MM.1S (cell line): ENCODE results near the gene NAA10.
A peak's percentile ranks its signal among the peaks of the same experiment; 100 is the strongest.

Experiments
- DNase-seq: peaks from one replicate; pipeline ENCODE4 v3.0.0-alpha.2; 2015
- H2AFZ ChIP-seq: fragments of 300-600 bp; sonication (generic); 2 replicates; pipeline ENCODE4 v1.6.0; 2016; ENCODE audit warnings: antibody characterized with exemption, low read length
- H3F3A ChIP-seq: fragments of 300-600 bp; sonication (generic); 2 replicates; pipeline ENCODE4 v1.6.1; 2016; ENCODE audit warnings: mild to moderate bottlenecking, antibody characterized with exemption, low read length, moderate library complexity, mixed read lengths; ENCODE audit not compliant: insufficient read depth
- H3K27ac ChIP-seq: fragments of 300-600 bp; sonication (generic); 2 replicates; pipeline ENCODE4 v1.5.1; 2016; ENCODE audit warnings: mild to moderate bottlenecking, low read length
- H3K27me3 ChIP-seq: fragments of 300-600 bp; sonication (generic); replicated peaks from 2 replicates; pipeline ENCODE4 v1.6.0; 2016; ENCODE audit warnings: low read length; ENCODE audit not compliant: insufficient read depth
- H3K36me3 ChIP-seq: fragments of 300-600 bp; sonication (generic); replicated peaks from 2 replicates; pipeline ENCODE4 v1.6.1; 2016; ENCODE audit warnings: mild to moderate bottlenecking, low read length, mixed read lengths; ENCODE audit not compliant: insufficient read depth
- H3K4me1 ChIP-seq: fragments of 300-600 bp; sonication (generic); 2 replicates; pipeline ENCODE4 v1.6.1; 2016; ENCODE audit warnings: low read length, mixed read lengths
- H3K4me2 ChIP-seq: fragments of 300-600 bp; sonication (generic); 2 replicates; pipeline ENCODE4 v1.6.0; 2016; ENCODE audit warnings: low read depth, low read length
- H3K4me3 ChIP-seq: fragments of 300-600 bp; sonication (generic); 2 replicates; pipeline ENCODE4 v1.5.1; 2016; ENCODE audit warnings: low read length, mixed read lengths
- H3K79me2 ChIP-seq: fragments of 300-600 bp; sonication (generic); 2 replicates; pipeline ENCODE4 v1.6.1; 2016; ENCODE audit warnings: mixed run types, low read length, mixed read lengths
- H3K9ac ChIP-seq: fragments of 300-600 bp; sonication (generic); 2 replicates; pipeline ENCODE4 v1.6.1; 2016; ENCODE audit warnings: low read length, mixed read lengths
- H3K9me2 ChIP-seq: fragments of 300-600 bp; sonication (generic); replicated peaks from 2 replicates; pipeline ENCODE4 v1.6.1; 2016; ENCODE audit warnings: mild to moderate bottlenecking, low read length, mixed read lengths; ENCODE audit not compliant: insufficient read depth
- H3K9me3 ChIP-seq: fragments of 300-600 bp; sonication (generic); replicated peaks from 2 replicates; pipeline ENCODE4 v1.6.1; 2016; ENCODE audit warnings: mild to moderate bottlenecking, low read length, mixed read lengths; ENCODE audit not compliant: insufficient read depth
- H4K20me1 ChIP-seq: fragments of 300-600 bp; sonication (generic); 2 replicates; pipeline ENCODE4 v1.6.1; 2016; ENCODE audit warnings: mild to moderate bottlenecking, low read length, moderate library complexity, mixed read lengths; ENCODE audit not compliant: insufficient read depth
- EZH2 ChIP-seq: fragments of 300-600 bp; sonication (generic); optimal IDR thresholded peaks from 2 replicates; pipeline ENCODE3; 2017; ENCODE audit warnings: low read depth, mild to moderate bottlenecking, antibody characterized with exemption, low read length, mixed read lengths
- EZH2phosphoT487 ChIP-seq: fragments of 300-600 bp; sonication (generic); IDR thresholded peaks from 2 replicates; pipeline ENCODE4 v1.6.1; 2018; ENCODE audit warnings: antibody characterized with exemption, low read length
- TF ChIP-seq, protein P1 (sequence below): fragments of 300-600 bp; sonication (generic); IDR thresholded peaks from 2 replicates; pipeline ENCODE4 v1.5.1; 2016; ENCODE audit warnings: antibody characterized with exemption, low read length, mixed read lengths

Gene NAA10

DNA sequence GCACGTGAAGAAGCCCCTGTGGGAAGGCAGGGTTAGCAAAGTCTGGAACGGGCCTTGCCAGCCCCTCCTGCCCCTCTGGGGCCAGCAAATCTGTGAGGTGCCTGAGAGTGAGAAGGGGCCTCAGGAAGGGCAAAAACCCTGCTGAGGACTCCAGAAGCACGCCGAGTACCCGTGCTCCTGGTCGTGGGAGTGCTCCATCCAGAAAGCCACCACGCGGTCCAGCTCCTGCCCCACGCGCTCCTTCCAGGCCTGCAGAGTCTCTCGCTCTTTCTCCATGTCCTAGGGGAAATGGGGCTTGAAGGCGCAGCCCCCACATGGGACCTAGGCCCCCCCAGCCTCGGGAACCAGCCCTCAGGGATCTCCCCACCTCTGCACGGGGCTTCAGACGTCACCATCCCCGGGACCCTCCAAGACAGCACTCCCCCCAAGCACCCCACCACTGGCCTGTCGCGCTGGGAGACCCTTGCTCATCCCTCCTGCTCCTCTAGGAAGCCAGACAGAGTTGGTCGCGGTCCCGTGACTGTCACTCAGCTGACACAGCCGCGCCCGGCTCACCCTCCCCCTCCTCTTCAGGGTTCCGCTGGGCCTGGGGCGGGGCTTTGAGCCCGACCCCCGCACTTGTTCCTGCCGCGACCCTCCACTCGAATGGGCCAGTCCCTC is 9.4 kb upstream of the NAA10 start, which contains the start of gene RENBP:
RENBP (minus strand) TSS at position 504 of the 660 bp plus-strand sequence; CDS start at position 471, 33 bp downstream.
- peak within 1 kb of the TSS; percentile 61 for H3K9ac ChIP-seq
- H3K79me2 ChIP-seq: peaks cover 10% of the 10 kb centered on the region; the same call in 1 of the 2 replicates
- TF ChIP-seq, protein P1, sequence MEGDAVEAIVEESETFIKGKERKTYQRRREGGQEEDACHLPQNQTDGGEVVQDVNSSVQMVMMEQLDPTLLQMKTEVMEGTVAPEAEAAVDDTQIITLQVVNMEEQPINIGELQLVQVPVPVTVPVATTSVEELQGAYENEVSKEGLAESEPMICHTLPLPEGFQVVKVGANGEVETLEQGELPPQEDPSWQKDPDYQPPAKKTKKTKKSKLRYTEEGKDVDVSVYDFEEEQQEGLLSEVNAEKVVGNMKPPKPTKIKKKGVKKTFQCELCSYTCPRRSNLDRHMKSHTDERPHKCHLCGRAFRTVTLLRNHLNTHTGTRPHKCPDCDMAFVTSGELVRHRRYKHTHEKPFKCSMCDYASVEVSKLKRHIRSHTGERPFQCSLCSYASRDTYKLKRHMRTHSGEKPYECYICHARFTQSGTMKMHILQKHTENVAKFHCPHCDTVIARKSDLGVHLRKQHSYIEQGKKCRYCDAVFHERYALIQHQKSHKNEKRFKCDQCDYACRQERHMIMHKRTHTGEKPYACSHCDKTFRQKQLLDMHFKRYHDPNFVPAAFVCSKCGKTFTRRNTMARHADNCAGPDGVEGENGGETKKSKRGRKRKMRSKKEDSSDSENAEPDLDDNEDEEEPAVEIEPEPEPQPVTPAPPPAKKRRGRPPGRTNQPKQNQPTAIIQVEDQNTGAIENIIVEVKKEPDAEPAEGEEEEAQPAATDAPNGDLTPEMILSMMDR: no peak
- no peak for TF ChIP-seq EZH2phosphoT487
- no peak within 1 kb of the TSS for H3K27ac ChIP-seq
- no peaks in the 10 kb centered on the region for H3K27me3 ChIP-seq
- no peaks in the 10 kb centered on the region for H3K36me3 ChIP-seq
- no peaks in the 10 kb centered on the region for H3K4me1 ChIP-seq
- peak; percentile 33 for DNase-seq
- H3K4me2 ChIP-seq: peak within 1 kb of the TSS; percentile 77; the same call in 1 of the 2 replicates
- H3K4me3 ChIP-seq: peak within 1 kb of the TSS; percentile 63
- peaks cover 3% of the 10 kb centered on the region; the same call in 1 of the 2 replicates for H3F3A ChIP-seq
- H4K20me1 ChIP-seq: no peaks in the 10 kb centered on the region
- no peaks in the 10 kb centered on the region for H3K9me2 ChIP-seq
- H2AFZ ChIP-seq: peak within 1 kb of the TSS; percentile 70
- no peaks in the 10 kb centered on the region for H3K9me3 ChIP-seq

DNA sequence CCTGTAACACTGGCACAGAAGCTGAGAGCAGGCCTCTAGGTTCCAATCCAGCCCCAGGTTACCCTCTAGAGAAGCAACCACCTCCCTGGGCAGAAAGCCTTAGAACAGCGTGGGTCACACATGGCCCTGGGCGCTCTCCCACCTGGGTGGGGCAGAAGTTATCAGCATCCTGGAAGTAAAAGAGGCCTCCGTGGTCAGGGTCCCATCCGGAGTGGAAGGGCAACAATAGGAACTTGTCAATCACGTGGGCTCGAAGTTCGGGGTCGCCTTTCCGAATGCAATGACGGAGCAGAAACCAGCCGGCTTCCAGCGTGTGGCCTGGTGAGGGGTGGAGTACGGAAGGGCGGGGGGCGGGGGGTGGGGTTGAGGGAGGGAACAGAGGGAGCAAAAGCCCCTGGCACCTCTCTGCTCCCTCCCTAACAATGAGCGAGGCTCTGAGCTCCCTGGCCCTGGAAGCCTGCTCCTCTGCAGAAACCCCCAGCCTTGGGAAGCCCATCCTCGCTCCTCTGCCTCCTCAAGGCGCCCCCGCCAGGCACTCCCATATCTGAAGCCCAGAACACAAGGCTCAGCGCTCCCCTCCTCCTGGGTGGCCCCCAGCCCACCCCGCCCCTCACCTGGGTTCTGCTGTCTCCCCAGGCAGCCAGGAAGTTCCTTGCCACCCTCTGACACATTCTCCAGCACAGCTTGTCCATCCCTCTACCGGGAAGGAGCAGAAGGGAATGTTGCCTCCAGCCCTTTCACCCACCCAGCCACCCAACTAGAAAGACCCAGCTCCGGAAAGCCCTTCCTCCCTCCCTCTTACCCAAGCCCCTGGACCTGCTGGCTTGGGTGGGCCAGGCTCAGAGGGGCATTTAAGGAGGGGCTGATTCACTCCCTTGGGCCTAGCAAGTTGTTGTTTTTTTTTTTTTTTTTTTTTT is 6.8 kb upstream of the NAA10 start:
- H3K27me3 ChIP-seq: no peaks in the 10 kb centered on the region
- H3K9ac ChIP-seq: no peak overlapping the region
- TF ChIP-seq EZH2phosphoT487: no peak
- TF ChIP-seq, protein P1: no peak
- no peak for TF ChIP-seq EZH2
- H3K9me3 ChIP-seq: no peaks in the 10 kb centered on the region
- no peaks in the 10 kb centered on the region for H3K36me3 ChIP-seq
- no peak overlapping the region for H3K4me3 ChIP-seq
- no peaks in the 10 kb centered on the region for H3F3A ChIP-seq
- H3K9me2 ChIP-seq: no peaks in the 10 kb centered on the region
- DNase-seq: no peak
- H2AFZ ChIP-seq: no peak overlapping the region
- no peak overlapping the region for H3K27ac ChIP-seq
- no peaks in the 10 kb centered on the region for H4K20me1 ChIP-seq
- no peak overlapping the region for H3K4me2 ChIP-seq
- H3K4me1 ChIP-seq: no peaks in the 10 kb centered on the region
- H3K79me2 ChIP-seq: peaks cover 10% of the 10 kb centered on the region; the same call in 1 of the 2 replicates

DNA sequence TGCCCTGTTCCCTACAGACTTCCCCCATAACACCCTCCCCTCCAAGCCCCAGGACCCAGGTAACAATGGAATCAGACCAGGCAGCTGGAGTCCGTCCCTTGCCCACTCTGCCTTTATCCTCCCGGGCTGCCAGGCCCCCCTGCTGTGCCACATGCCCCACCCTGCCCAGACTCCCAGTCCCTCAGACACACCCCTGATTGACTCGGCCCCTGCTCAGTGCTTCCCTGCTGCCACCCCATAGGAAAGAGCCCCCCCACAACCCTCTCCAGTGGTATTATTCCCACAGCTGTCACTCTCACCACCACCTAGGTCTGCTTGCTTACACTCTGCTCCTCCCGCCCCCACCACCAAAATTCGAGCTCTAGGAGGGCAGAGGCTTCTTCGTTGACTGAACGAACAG is 4.7 kb upstream of the NAA10 start:
- no peaks in the 10 kb centered on the region for H3K9me2 ChIP-seq
- H3K36me3 ChIP-seq: no peaks in the 10 kb centered on the region
- no peak overlapping the region for H2AFZ ChIP-seq
- H3K79me2 ChIP-seq: peaks cover 10% of the 10 kb centered on the region; the same call in 1 of the 2 replicates
- no peaks in the 10 kb centered on the region for H3F3A ChIP-seq
- no peak overlapping the region for H3K4me2 ChIP-seq
- no peaks in the 10 kb centered on the region for H3K27me3 ChIP-seq
- H4K20me1 ChIP-seq: no peaks in the 10 kb centered on the region
- no peak for DNase-seq
- no peak overlapping the region for H3K4me3 ChIP-seq
- no peak for TF ChIP-seq EZH2
- TF ChIP-seq EZH2phosphoT487: no peak
- TF ChIP-seq, protein P1: no peak
- H3K4me1 ChIP-seq: no peaks in the 10 kb centered on the region
- no peak overlapping the region for H3K9ac ChIP-seq
- H3K27ac ChIP-seq: no peak overlapping the region
- H3K9me3 ChIP-seq: no peaks in the 10 kb centered on the region
